ENCODE data around the gene ZNF101. TPM values are rescaled to one million over a fixed set of nuclear protein-coding genes. Genes with fewer than 3 reads are reported as not detected.

The ZNF101 gene
- total RNA-seq, 1 experiment from 2014 or later: 12.8 TPM

DNA sequence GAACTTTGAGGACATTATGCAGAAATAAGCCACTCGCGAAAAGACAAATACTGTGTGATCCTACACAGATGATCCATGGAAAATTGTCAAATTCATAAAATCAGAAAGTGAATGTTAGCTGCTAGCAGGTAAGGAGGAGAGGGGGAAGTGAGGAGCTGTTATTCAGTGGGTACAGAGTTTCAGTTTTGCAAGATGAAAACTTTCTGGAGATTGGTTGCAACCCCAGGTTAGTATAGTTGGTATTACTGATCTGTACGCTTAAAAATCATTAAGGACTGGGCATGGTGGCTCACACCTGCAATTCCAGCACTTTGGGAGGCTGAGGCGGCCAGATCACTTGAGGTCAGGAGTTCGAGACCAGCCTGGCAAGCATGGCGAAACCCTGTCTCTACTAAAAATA, 17.9 kb downstream of the ZNF101 start:
- H3K4me3 ChIP-seq (replicated peaks in 1 of 2; ENCODE audit: low read depth in 1 of 2, low read length in 2 of 2): no peak overlapping the region
- intact Hi-C loops (cut with micrococcal nuclease): no loop called here
- no peak overlapping the region for H3K27ac ChIP-seq (ENCODE audit: low read depth, low read length)
- ATAC-seq (no peak), DNase-seq (ENCODE audit: low read depth, low spot score) (no peak)
- no peak overlapping the region for H3K9ac ChIP-seq (ENCODE audit: low read length)
- POLR2A ChIA-PET: no interaction called here
- H2AFZ ChIP-seq (ENCODE audit: low read depth, low read length, poor library complexity, severe bottlenecking): no peak overlapping the region
- H4K20me1 ChIP-seq (ENCODE audit: insufficient read depth): no peaks in the 10 kb centered on the region
- H3K9me2 ChIP-seq (ENCODE audit: insufficient read depth): no peaks in the 10 kb centered on the region
- peaks cover 0 to 5% of the 10 kb centered on the region in 2 experiments; a peak in 1 of 4 replicates for H3K36me3 ChIP-seq (ENCODE audit: control insufficient read depth in 1 of 2, insufficient read depth in 2 of 2, low read length in 2 of 2)
- H3K27me3 ChIP-seq (ENCODE audit: insufficient read depth, low read length): no peaks in the 10 kb centered on the region
- CTCF ChIA-PET: no interaction called here
- no peaks in the 10 kb centered on the region for H3K4me1 ChIP-seq (ENCODE audit: control insufficient read depth in 1 of 2, insufficient read depth in 2 of 2, low read length in 2 of 2)
- RAD21 ChIA-PET (ENCODE audit: low non-redundant PET in 1 of 2, low total read pairs in 2 of 2, uncharacterized antibody in 2 of 2, unreplicated experiment in 2 of 2): no interaction called here
- TF ChIP-seq SP1 (IDR thresholded peaks at IDR 0.05; ENCODE audit: low read depth) (no peak), SIN3A (IDR thresholded peaks at IDR 0.05; ENCODE audit: low read depth) (no peak), CEBPB (IDR thresholded peaks at IDR 0.05; ENCODE audit: low read depth) (no peak), EZH2 (IDR thresholded peaks at IDR 0.05) (no peak), ATF3 (IDR thresholded peaks at IDR 0.05) (no peak), TCF7L2 (IDR thresholded peaks at IDR 0.05; ENCODE audit: borderline replicate concordance, extremely low read depth, insufficient read depth, insufficient read length) (no peak), MAX (IDR thresholded peaks at IDR 0.05) (no peak)
- no peak overlapping the region for H3K4me2 ChIP-seq (ENCODE audit: low read length)
- peaks cover 0 to 5% of the 10 kb centered on the region in 2 experiments; a peak in 2 of 4 replicates for H3K9me3 ChIP-seq (ENCODE audit: control insufficient read depth in 1 of 2, insufficient read depth in 1 of 2, low read depth in 1 of 2, low read length in 2 of 2)
- no peaks in the 10 kb centered on the region for H3K79me2 ChIP-seq (ENCODE audit: insufficient read depth, low read length)
- BruUV-seq (replicated peaks): no TSS peak

- no peak for ATAC-seq
- H4K20me1 ChIP-seq (ENCODE audit: insufficient read depth): no peaks in the 10 kb centered on the region
- POLR2A ChIA-PET: no interaction called here
- TF ChIP-seq JUND (IDR thresholded peaks at IDR 0.05) (no peak), CEBPB (IDR thresholded peaks at IDR 0.05; ENCODE audit: low read depth) (no peak), ELF1 (IDR thresholded peaks at IDR 0.05; ENCODE audit: borderline replicate concordance, low read depth) (no peak), POLR2AphosphoS5 (IDR thresholded peaks at IDR 0.05; ENCODE audit: low read depth, low read length) (no peak), YY1 (IDR thresholded peaks at IDR 0.05; ENCODE audit: extremely low read depth, insufficient replicate concordance, low read depth, low read length) (no peak), POLR2A (IDR thresholded peaks at IDR 0.05; ENCODE audit: borderline replicate concordance, extremely low read depth, insufficient read depth, insufficient read length) (no peak), ATF3 (IDR thresholded peaks at IDR 0.05) (no peak), CBX3 (IDR thresholded peaks at IDR 0.05; ENCODE audit: low read depth) (no peak), ZNF274 (IDR thresholded peaks at IDR 0.05; ENCODE audit: low read depth, low read length) (no peak), ZBTB33 (IDR thresholded peaks at IDR 0.05; ENCODE audit: extremely low read depth, insufficient replicate concordance, low read length) (no peak), MAX (IDR thresholded peaks at IDR 0.05) (no peak), EZH2phosphoT487 (IDR thresholded peaks at IDR 0.05; ENCODE audit: borderline replicate concordance) (no peak), SIN3A (IDR thresholded peaks at IDR 0.05; ENCODE audit: low read depth) (no peak), RAD21 (IDR thresholded peaks at IDR 0.05; ENCODE audit: low read depth) (no peak), SP1 (IDR thresholded peaks at IDR 0.05; ENCODE audit: low read depth) (no peak), FOSL1 (IDR thresholded peaks at IDR 0.05; ENCODE audit: low read depth) (no peak), EZH2 (IDR thresholded peaks at IDR 0.05) (no peak)
These were observed 18.5 kb downstream of the ZNF101 start for GRCh38 chr19:19687090-19687489.

More at GRCh38 chr19:19687090-19687489, 18.5 kb downstream of the ZNF101 start:
- no peaks in the 10 kb centered on the region for H3K9me2 ChIP-seq (ENCODE audit: insufficient read depth)
- intact Hi-C loops (cut with micrococcal nuclease): no loop called here
- H3K4me3 ChIP-seq (replicated peaks in 1 of 2; ENCODE audit: low read depth in 1 of 2, low read length in 2 of 2): no peak overlapping the region
- CTCF ChIA-PET: no interaction called here
- H3K9ac ChIP-seq (ENCODE audit: low read length): no peak overlapping the region
- no peak overlapping the region for H3K27ac ChIP-seq (ENCODE audit: low read depth, low read length)
- no peak overlapping the region for H3K4me2 ChIP-seq (ENCODE audit: low read length)
- RAD21 ChIA-PET (ENCODE audit: low non-redundant PET in 1 of 2, low total read pairs in 2 of 2, uncharacterized antibody in 2 of 2, unreplicated experiment in 2 of 2): no interaction called here
- peaks cover 0 to 5% of the 10 kb centered on the region in 2 experiments; a peak in 2 of 4 replicates for H3K9me3 ChIP-seq (ENCODE audit: control insufficient read depth in 1 of 2, insufficient read depth in 1 of 2, low read depth in 1 of 2, low read length in 2 of 2)
- peaks cover 0 to 5% of the 10 kb centered on the region in 2 experiments; a peak in 1 of 4 replicates for H3K36me3 ChIP-seq (ENCODE audit: control insufficient read depth in 1 of 2, insufficient read depth in 2 of 2, low read length in 2 of 2)
- no peak overlapping the region for H2AFZ ChIP-seq (ENCODE audit: low read depth, low read length, poor library complexity, severe bottlenecking)
- H3K4me1 ChIP-seq (ENCODE audit: control insufficient read depth in 1 of 2, insufficient read depth in 2 of 2, low read length in 2 of 2): no peaks in the 10 kb centered on the region
- no peaks in the 10 kb centered on the region for H3K27me3 ChIP-seq (ENCODE audit: insufficient read depth, low read length)
- BruUV-seq (replicated peaks): no TSS peak
- no peak for DNase-seq (ENCODE audit: low read depth, low spot score)
- no peaks in the 10 kb centered on the region for H3K79me2 ChIP-seq (ENCODE audit: insufficient read depth, low read length)
